Measurements from ENCODE around the gene RAB6B. TPM values are rescaled to one million over a fixed set of nuclear protein-coding genes. Genes with fewer than 3 reads are reported as not detected.

Gene RAB6B
- total and polyA plus RNA-seq, 2 experiments from 2014 or later, result 2.6 to 9.1 TPM

GRCh38 chr3:133850034-133850433 is 45.6 kb downstream of the RAB6B start:
- H3K9me2 ChIP-seq (replicated peaks; ENCODE audit: insufficient read depth), result no peaks in the 10 kb centered on the region
- H3K4me3 ChIP-seq, result no peak overlapping the region
- no peaks in the 10 kb centered on the region for H3K4me1 ChIP-seq (ENCODE audit: insufficient read depth)
- H3K27me3 ChIP-seq, result no peaks in the 10 kb centered on the region
- no peak for TF ChIP-seq EZH2phosphoT487 (IDR thresholded peaks at IDR 0.05; ENCODE audit: low read depth, severe bottlenecking, unreplicated experiment)
- TF ChIP-seq, protein P1, sequence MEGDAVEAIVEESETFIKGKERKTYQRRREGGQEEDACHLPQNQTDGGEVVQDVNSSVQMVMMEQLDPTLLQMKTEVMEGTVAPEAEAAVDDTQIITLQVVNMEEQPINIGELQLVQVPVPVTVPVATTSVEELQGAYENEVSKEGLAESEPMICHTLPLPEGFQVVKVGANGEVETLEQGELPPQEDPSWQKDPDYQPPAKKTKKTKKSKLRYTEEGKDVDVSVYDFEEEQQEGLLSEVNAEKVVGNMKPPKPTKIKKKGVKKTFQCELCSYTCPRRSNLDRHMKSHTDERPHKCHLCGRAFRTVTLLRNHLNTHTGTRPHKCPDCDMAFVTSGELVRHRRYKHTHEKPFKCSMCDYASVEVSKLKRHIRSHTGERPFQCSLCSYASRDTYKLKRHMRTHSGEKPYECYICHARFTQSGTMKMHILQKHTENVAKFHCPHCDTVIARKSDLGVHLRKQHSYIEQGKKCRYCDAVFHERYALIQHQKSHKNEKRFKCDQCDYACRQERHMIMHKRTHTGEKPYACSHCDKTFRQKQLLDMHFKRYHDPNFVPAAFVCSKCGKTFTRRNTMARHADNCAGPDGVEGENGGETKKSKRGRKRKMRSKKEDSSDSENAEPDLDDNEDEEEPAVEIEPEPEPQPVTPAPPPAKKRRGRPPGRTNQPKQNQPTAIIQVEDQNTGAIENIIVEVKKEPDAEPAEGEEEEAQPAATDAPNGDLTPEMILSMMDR (IDR thresholded peaks at IDR 0.05; ENCODE audit: poor library complexity), result no peak
- no peak for TF ChIP-seq EZH2 (IDR thresholded peaks at IDR 0.05; ENCODE audit: borderline replicate concordance)
- no peaks in the 10 kb centered on the region for H4K20me1 ChIP-seq (ENCODE audit: insufficient read depth, poor library complexity, severe bottlenecking)
- H3K4me2 ChIP-seq, result no peak overlapping the region
- H3K27ac ChIP-seq, result no peak overlapping the region
- no peaks in the 10 kb centered on the region for H3K36me3 ChIP-seq (replicated peaks; ENCODE audit: insufficient read depth, low read depth)
- H3K9me3 ChIP-seq (ENCODE audit: low read depth), result no peaks in the 10 kb centered on the region
- H2AFZ ChIP-seq, result no peak overlapping the region
- no peak for DNase-seq (ENCODE audit: low spot score)
- 94% methylated on average over 1 of the region's 1 CpG for WGBS (ENCODE audit: low lambda C conversion rate, missing lambda C conversion rate)
- no peaks in the 10 kb centered on the region for H3K79me2 ChIP-seq

- Histone ChIP-seq H2AFZ (no peak overlapping the region), H3K36me3 (replicated peaks; ENCODE audit: insufficient read depth, low read depth) (no peaks in the 10 kb centered on the region), H3K9me2 (replicated peaks; ENCODE audit: insufficient read depth) (no peaks in the 10 kb centered on the region), H3K79me2 (no peaks in the 10 kb centered on the region), H3K4me3 (no peak overlapping the region), H3K27ac (no peak overlapping the region), H3K4me2 (no peak overlapping the region), H4K20me1 (ENCODE audit: insufficient read depth, poor library complexity, severe bottlenecking) (no peaks in the 10 kb centered on the region), H3K4me1 (ENCODE audit: insufficient read depth) (no peaks in the 10 kb centered on the region), H3K9me3 (ENCODE audit: low read depth) (no peaks in the 10 kb centered on the region), H3K27me3 (no peaks in the 10 kb centered on the region)
- no peak for TF ChIP-seq EZH2 (IDR thresholded peaks at IDR 0.05; ENCODE audit: borderline replicate concordance)
- TF ChIP-seq EZH2phosphoT487 (IDR thresholded peaks at IDR 0.05; ENCODE audit: low read depth, severe bottlenecking, unreplicated experiment), result no peak
- TF ChIP-seq, protein P1 (IDR thresholded peaks at IDR 0.05; ENCODE audit: poor library complexity), result no peak
- DNase-seq (ENCODE audit: low spot score), result no peak
Observed at GRCh38 chr3:133849346-133849745, 46.3 kb downstream of the RAB6B start.

- Histone ChIP-seq H3K9me3 (ENCODE audit: low read depth) (no peaks in the 10 kb centered on the region), H3K4me2 (no peak overlapping the region), H3K4me1 (ENCODE audit: insufficient read depth) (no peaks in the 10 kb centered on the region), H4K20me1 (ENCODE audit: insufficient read depth, poor library complexity, severe bottlenecking) (no peaks in the 10 kb centered on the region), H3K36me3 (replicated peaks; ENCODE audit: insufficient read depth, low read depth) (no peaks in the 10 kb centered on the region), H3K4me3 (no peak overlapping the region), H3K9me2 (replicated peaks; ENCODE audit: insufficient read depth) (no peaks in the 10 kb centered on the region), H2AFZ (no peak overlapping the region), H3K27me3 (no peaks in the 10 kb centered on the region), H3K79me2 (no peaks in the 10 kb centered on the region), H3K27ac (no peak overlapping the region)
- TF ChIP-seq EZH2 (IDR thresholded peaks at IDR 0.05; ENCODE audit: borderline replicate concordance) (no peak), EZH2phosphoT487 (IDR thresholded peaks at IDR 0.05; ENCODE audit: low read depth, severe bottlenecking, unreplicated experiment) (no peak)
- TF ChIP-seq, protein P1 (IDR thresholded peaks at IDR 0.05; ENCODE audit: poor library complexity), result no peak
- no peak for DNase-seq (ENCODE audit: low spot score)
- 74% methylated on average over 4 of the region's 4 CpGs for WGBS (ENCODE audit: low lambda C conversion rate, missing lambda C conversion rate)
Observed at GRCh38 chr3:133845127-133845526, 50.6 kb downstream of the RAB6B start.

DNA sequence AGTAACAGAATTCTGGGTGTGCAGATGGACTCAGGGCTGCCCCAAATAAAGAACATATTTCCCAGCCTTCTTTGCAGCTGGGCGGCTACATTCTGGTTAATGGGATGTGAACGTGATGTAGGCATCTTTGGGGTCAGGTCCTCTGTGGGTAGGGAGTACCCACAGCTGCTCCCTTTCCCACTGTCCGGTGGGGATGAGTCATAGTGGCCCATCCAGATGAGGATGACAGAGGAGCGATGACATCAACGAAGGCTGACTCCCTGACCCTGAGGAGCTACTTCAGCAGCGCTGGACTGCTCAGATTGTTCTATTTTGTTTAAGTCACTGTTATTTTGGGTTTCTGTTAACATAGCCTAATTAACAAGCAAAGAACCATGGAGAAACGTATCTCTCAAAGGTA is 52.0 kb downstream of the RAB6B start:
- Histone ChIP-seq H3K4me1 (ENCODE audit: insufficient read depth) (no peaks in the 10 kb centered on the region), H3K27me3 (no peaks in the 10 kb centered on the region), H3K36me3 (replicated peaks; ENCODE audit: insufficient read depth, low read depth) (no peaks in the 10 kb centered on the region), H3K9me2 (replicated peaks; ENCODE audit: insufficient read depth) (no peaks in the 10 kb centered on the region), H3K79me2 (no peaks in the 10 kb centered on the region), H3K9me3 (ENCODE audit: low read depth) (no peaks in the 10 kb centered on the region), H4K20me1 (ENCODE audit: insufficient read depth, poor library complexity, severe bottlenecking) (no peaks in the 10 kb centered on the region), H3K27ac (no peak overlapping the region), H2AFZ (no peak overlapping the region), H3K4me3 (no peak overlapping the region), H3K4me2 (no peak overlapping the region)
- 91% methylated on average over 7 of the region's 7 CpGs for WGBS (ENCODE audit: low lambda C conversion rate, missing lambda C conversion rate)
- DNase-seq (ENCODE audit: low spot score), result no peak
- TF ChIP-seq EZH2 (IDR thresholded peaks at IDR 0.05; ENCODE audit: borderline replicate concordance) (no peak), EZH2phosphoT487 (IDR thresholded peaks at IDR 0.05; ENCODE audit: low read depth, severe bottlenecking, unreplicated experiment) (no peak)
- TF ChIP-seq, protein P1 (IDR thresholded peaks at IDR 0.05; ENCODE audit: poor library complexity), result no peak
